ENCODE measurements around the gene RAD23B. TPM values are rescaled to one million over a fixed set of nuclear protein-coding genes. Genes with fewer than 3 reads are reported as not detected.

The RAD23B gene
- total RNA-seq, 1 donor from 2014 or later, result 171 TPM

GRCh38 chr9:107314763-107315162 lies 31.7 kb downstream of the RAD23B start:
- DNase-seq (ENCODE audit: low spot score, unreplicated experiment), result no peak
- Mint-ChIP-seq H3K27me3 (no peaks in the 10 kb centered on the region), H3K27ac (peak overlapping the region; percentile 60), H3K4me1 (ENCODE audit: low read depth) (peaks cover 10% of the 10 kb centered on the region), H3K36me3 (ENCODE audit: insufficient read depth) (peaks cover 52% of the 10 kb centered on the region), H3K9me3 (ENCODE audit: low read depth) (peaks cover 3% of the 10 kb centered on the region), H3K4me3 (ENCODE audit: low read depth) (no peak overlapping the region)
- TF ChIP-seq CTCF (IDR thresholded peaks at IDR 0.05; ENCODE audit: unreplicated experiment), result no peak

GRCh38 chr9:107316795-107317661 lies 33.9 kb downstream of the RAD23B start:
- no peak for DNase-seq (ENCODE audit: low spot score, unreplicated experiment)
- Mint-ChIP-seq H3K4me1 (ENCODE audit: low read depth) (peaks cover 12% of the 10 kb centered on the region), H3K27me3 (no peaks in the 10 kb centered on the region), H3K27ac (peak overlapping the region; percentile 59), H3K9me3 (ENCODE audit: low read depth) (peaks cover 3% of the 10 kb centered on the region), H3K4me3 (ENCODE audit: low read depth) (no peak overlapping the region), H3K36me3 (ENCODE audit: insufficient read depth) (peaks cover 47% of the 10 kb centered on the region)
- TF ChIP-seq CTCF (IDR thresholded peaks at IDR 0.05; ENCODE audit: unreplicated experiment), result no peak

- Mint-ChIP-seq H3K36me3 (ENCODE audit: insufficient read depth) (peaks cover 49% of the 10 kb centered on the region), H3K4me1 (ENCODE audit: low read depth) (peaks cover 6% of the 10 kb centered on the region), H3K4me3 (ENCODE audit: low read depth) (no peak overlapping the region), H3K27me3 (no peaks in the 10 kb centered on the region), H3K9me3 (ENCODE audit: low read depth) (peaks cover 15% of the 10 kb centered on the region), H3K27ac (peak overlapping the region; percentile 54)
- DNase-seq (ENCODE audit: low spot score, unreplicated experiment), result no peak
- TF ChIP-seq CTCF (IDR thresholded peaks at IDR 0.05; ENCODE audit: unreplicated experiment), result no peak
Observed at GRCh38 chr9:107322643-107323042, 39.6 kb downstream of the RAD23B start.

GRCh38 chr9:107323836-107324585 lies 40.9 kb downstream of the RAD23B start:
- Mint-ChIP-seq H3K27me3 (no peaks in the 10 kb centered on the region), H3K4me3 (ENCODE audit: low read depth) (no peak overlapping the region), H3K4me1 (ENCODE audit: low read depth) (peaks cover 6% of the 10 kb centered on the region)

More at GRCh38 chr9:107323836-107324585, 40.9 kb downstream of the RAD23B start:
- no peak for DNase-seq (ENCODE audit: low spot score, unreplicated experiment)
- Mint-ChIP-seq H3K9me3 (ENCODE audit: low read depth) (peaks cover 15% of the 10 kb centered on the region), H3K27ac (peak overlapping the region; percentile 32), H3K36me3 (ENCODE audit: insufficient read depth) (peaks cover 52% of the 10 kb centered on the region)
- no peak for TF ChIP-seq CTCF (IDR thresholded peaks at IDR 0.05; ENCODE audit: unreplicated experiment)

Measured in progenitor cell of endocrine pancreas (in vitro differentiated cells).